ENCODE data around the gene TAS2R9.

DNA sequence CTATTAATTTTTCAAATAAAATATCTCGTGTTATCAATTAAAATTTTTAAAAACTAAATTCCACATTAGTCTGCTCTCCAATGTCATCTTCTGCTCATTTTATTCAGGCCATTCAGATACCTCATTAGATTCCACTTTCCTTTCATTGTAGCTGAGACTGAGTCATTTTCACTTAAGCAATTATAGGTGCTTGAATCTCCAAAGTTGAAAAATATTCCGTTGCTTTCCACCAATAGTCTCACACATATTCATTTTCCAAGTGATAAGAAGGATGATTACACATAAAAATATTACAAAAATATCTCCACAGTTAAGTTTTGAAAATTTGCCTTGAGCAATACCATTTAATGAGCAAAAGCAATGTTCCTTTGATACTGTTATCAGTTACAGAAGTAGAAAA is 50.3 kb downstream of the TAS2R9 start:
- TF ChIP-seq, protein P1, sequence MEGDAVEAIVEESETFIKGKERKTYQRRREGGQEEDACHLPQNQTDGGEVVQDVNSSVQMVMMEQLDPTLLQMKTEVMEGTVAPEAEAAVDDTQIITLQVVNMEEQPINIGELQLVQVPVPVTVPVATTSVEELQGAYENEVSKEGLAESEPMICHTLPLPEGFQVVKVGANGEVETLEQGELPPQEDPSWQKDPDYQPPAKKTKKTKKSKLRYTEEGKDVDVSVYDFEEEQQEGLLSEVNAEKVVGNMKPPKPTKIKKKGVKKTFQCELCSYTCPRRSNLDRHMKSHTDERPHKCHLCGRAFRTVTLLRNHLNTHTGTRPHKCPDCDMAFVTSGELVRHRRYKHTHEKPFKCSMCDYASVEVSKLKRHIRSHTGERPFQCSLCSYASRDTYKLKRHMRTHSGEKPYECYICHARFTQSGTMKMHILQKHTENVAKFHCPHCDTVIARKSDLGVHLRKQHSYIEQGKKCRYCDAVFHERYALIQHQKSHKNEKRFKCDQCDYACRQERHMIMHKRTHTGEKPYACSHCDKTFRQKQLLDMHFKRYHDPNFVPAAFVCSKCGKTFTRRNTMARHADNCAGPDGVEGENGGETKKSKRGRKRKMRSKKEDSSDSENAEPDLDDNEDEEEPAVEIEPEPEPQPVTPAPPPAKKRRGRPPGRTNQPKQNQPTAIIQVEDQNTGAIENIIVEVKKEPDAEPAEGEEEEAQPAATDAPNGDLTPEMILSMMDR (IDR thresholded peaks at IDR 0.05; ENCODE audit: insufficient read depth, low read depth, low read length), result no peak
- no peak for TF ChIP-seq EZH2 (IDR thresholded peaks at IDR 0.05; ENCODE audit: insufficient read depth, low read length)
